ENCODE results near the gene COBLL1. TPM values are rescaled to one million over a fixed set of nuclear protein-coding genes. Genes with fewer than 3 reads are reported as not detected.

Gene COBLL1
- total and polyA plus RNA-seq, 2 of the 4 experiments (the other 2 are of a cell fraction) = 0.79 to 1.1 TPM

DNA sequence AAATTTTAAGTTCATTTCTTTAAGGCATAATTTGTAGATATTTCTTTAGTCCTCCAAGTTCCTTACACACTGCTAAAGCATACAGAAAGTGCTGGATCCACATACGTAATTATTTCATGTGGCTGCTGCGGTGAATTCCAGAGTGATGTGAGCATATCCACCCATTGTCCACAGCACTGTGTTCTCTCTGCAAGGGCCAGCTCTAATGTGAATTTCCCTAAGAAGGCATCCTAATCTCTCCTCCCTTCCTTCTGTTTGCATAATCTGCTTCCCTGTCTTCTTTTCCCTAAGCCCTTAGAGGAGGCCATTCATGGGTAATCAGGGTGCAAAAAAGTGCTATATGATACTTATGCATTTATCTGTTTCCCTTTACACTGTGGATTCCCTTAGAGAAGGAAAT is 57.2 kb downstream of the COBLL1 start:
- Histone ChIP-seq H2BK20ac (ENCODE audit: low read depth, low read length) (no peak overlapping the region), H2AK9ac (replicated peaks; ENCODE audit: low read depth, low read length, poor library complexity) (no peak overlapping the region), H3K4ac (ENCODE audit: low read depth, low read length) (no peak overlapping the region), H4K8ac (ENCODE audit: low read depth in 2 of 2, low read length in 2 of 2) (no peak overlapping the region), H3K27ac (ENCODE audit: insufficient read depth, low read length) (no peak overlapping the region), H3K4me1 (ENCODE audit: control insufficient read depth, insufficient read depth, low read length) (no peaks in the 10 kb centered on the region), H3K4me3 (ENCODE audit: insufficient read depth, low read depth, low read length) (no peak overlapping the region), H3K27me3 (ENCODE audit: control insufficient read depth, insufficient read depth, low read length) (no peaks in the 10 kb centered on the region), H3K4me2 (ENCODE audit: low read depth, low read length) (no peak overlapping the region), H2BK120ac (ENCODE audit: low read depth, low read length) (no peak overlapping the region), H3K23ac (ENCODE audit: low read depth, low read length) (no peak overlapping the region), H4K20me1 (ENCODE audit: insufficient read depth, low read length) (no peaks in the 10 kb centered on the region), H2AFZ (replicated peaks; ENCODE audit: low read length, poor library complexity) (no peak overlapping the region), H2BK15ac (ENCODE audit: low read depth, low read length) (no peak overlapping the region), H3K9me1 (ENCODE audit: insufficient read depth, low read length) (no peaks in the 10 kb centered on the region), H3K18ac (ENCODE audit: low read depth, low read length) (no peak overlapping the region), H3K79me1 (ENCODE audit: low read depth in 1 of 2, low read length in 2 of 2) (no peaks in the 10 kb centered on the region), H3K9ac (ENCODE audit: low read depth, low read length) (no peak overlapping the region), H3K36me3 (ENCODE audit: control insufficient read depth, insufficient read depth, low read length) (no peaks in the 10 kb centered on the region), H3K56ac (ENCODE audit: extremely low read depth, insufficient read depth, low read length) (no peak overlapping the region), H2AK5ac (ENCODE audit: low read depth, low read length) (no peak overlapping the region), H3K14ac (replicated peaks; ENCODE audit: low read depth, low read length) (no peak overlapping the region), H2BK5ac (ENCODE audit: low read depth, low read length, poor library complexity, severe bottlenecking) (no peak overlapping the region), H4K91ac (ENCODE audit: insufficient read depth, low read depth, low read length) (no peak overlapping the region), H3K9me3 (ENCODE audit: control insufficient read depth, insufficient read depth, low read length) (no peaks in the 10 kb centered on the region), H4K5ac (ENCODE audit: low read depth, low read length) (no peak overlapping the region)
- ChIA-PET CTCF (interaction anchor here (0.6 kb wide), 1 partner anchor 419 kb away, joined by 3 read pairs; the partner anchor contains the start of gene SCN3A), POLR2A (ENCODE audit: unreplicated experiment) (no interaction called here)
- DNase-seq = no peak
- WGBS, 2 experiments (ENCODE audit: extremely low coverage in 2 of 2, insufficient read length in 1 of 2) = 100% methylated on average over 2 of the region's 2 CpGs; no CpG with 5 or more reads in 1 of the 2 experiments
- in situ Hi-C loops (cut with MboI; ENCODE audit: low sequenced_read_pairs) (no loop called here), intact Hi-C loops (cut with micrococcal nuclease) (no loop called here), dilution Hi-C loops (cut with HindIII; ENCODE audit: low sequenced_read_pairs, unreplicated experiment) (no loop called here)
- TF ChIP-seq MAFK (IDR thresholded peaks at IDR 0.05; ENCODE audit: low read depth, low read length) = no peak
- no peak for TF ChIP-seq NFE2L2 (IDR thresholded peaks at IDR 0.05; ENCODE audit: low read depth, low read length)
- no peak for TF ChIP-seq CHD1 (IDR thresholded peaks at IDR 0.05; ENCODE audit: low read depth, low read length)
- TF ChIP-seq, protein P1, sequence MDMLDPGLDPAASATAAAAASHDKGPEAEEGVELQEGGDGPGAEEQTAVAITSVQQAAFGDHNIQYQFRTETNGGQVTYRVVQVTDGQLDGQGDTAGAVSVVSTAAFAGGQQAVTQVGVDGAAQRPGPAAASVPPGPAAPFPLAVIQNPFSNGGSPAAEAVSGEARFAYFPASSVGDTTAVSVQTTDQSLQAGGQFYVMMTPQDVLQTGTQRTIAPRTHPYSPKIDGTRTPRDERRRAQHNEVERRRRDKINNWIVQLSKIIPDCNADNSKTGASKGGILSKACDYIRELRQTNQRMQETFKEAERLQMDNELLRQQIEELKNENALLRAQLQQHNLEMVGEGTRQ (IDR thresholded peaks at IDR 0.05; ENCODE audit: low read depth, low read length) = no peak
- no peak for TF ChIP-seq CEBPB (IDR thresholded peaks at IDR 0.05; ENCODE audit: low read depth, low read length)
- TF ChIP-seq, protein P2, sequence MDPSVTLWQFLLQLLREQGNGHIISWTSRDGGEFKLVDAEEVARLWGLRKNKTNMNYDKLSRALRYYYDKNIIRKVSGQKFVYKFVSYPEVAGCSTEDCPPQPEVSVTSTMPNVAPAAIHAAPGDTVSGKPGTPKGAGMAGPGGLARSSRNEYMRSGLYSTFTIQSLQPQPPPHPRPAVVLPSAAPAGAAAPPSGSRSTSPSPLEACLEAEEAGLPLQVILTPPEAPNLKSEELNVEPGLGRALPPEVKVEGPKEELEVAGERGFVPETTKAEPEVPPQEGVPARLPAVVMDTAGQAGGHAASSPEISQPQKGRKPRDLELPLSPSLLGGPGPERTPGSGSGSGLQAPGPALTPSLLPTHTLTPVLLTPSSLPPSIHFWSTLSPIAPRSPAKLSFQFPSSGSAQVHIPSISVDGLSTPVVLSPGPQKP (IDR thresholded peaks at IDR 0.05; ENCODE audit: borderline replicate concordance, low read depth, low read length) = no peak
- ATAC-seq (ENCODE audit: low read depth) = no peak
- BruUV-seq (replicated peaks) = no TSS peak
